Measurements from ENCODE around the gene HDDC3. TPM values are rescaled to one million over a fixed set of nuclear protein-coding genes. Genes with fewer than 3 reads are reported as not detected.
"Not testable (repeated sequence)": the region's sequence is repeated elsewhere in the genome, so short reads cannot be mapped to it uniquely, and the experiment has no call there.

Gene HDDC3
- polyA plus RNA-seq, 1 donor (not counting 4 experiments of a cell fraction or from before 2014, with no cell fraction given): 11.8 TPM

DNA sequence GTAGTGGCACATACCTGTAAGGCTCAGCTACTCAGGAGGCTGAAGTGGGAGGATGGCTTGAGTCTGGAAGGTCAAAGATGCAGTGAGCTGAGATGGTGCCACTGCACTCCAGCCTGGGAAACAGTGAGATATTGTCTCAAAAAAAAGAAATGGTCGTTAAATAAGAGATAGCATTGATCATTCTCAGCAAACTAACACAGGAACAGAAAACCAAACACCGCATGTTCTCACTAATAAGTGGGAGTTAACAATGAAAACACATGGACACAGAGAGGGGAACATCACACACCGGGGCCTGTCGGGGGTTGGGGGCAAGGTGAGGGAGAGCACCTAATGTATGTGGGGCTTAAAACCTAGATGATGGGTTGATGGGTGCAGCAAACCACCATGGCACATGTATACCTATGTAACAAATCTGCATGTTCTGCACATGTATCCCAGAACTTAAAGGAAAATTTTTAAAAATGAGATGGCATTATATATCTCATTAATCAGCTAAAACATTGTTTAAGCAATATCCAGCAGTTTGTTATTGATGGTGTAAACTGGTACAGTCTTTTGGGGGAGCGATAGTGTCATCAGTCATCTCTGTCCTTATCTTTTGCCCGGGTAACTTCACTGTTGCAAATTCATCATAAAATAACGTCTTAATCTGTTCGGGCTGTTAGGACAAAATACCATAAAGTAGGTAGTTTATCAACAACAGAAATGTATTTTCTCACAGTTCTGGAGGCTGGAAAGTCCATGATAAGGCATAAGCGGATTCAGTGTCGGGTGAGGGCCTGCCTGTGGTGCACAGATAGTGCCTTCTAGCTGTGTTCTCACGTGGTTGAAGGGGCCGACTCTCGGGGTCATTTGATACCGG lies 30.9 kb downstream of the HDDC3 start:
- H4K20me1 ChIP-seq (ENCODE audit: control insufficient read depth, extremely low read depth, insufficient read depth, low read length): no peaks in the 10 kb centered on the region
- H3K9me3 ChIP-seq (ENCODE audit: control insufficient read depth, low read depth, low read length): no peaks in the 10 kb centered on the region
- H3K4me1 ChIP-seq (ENCODE audit: control insufficient read depth, extremely low read depth, insufficient read depth, low read length): peaks cover 12% of the 10 kb centered on the region
- TF ChIP-seq EZH2 (IDR thresholded peaks at IDR 0.05; ENCODE audit: low read length): no peak
- TF ChIP-seq, protein P1, sequence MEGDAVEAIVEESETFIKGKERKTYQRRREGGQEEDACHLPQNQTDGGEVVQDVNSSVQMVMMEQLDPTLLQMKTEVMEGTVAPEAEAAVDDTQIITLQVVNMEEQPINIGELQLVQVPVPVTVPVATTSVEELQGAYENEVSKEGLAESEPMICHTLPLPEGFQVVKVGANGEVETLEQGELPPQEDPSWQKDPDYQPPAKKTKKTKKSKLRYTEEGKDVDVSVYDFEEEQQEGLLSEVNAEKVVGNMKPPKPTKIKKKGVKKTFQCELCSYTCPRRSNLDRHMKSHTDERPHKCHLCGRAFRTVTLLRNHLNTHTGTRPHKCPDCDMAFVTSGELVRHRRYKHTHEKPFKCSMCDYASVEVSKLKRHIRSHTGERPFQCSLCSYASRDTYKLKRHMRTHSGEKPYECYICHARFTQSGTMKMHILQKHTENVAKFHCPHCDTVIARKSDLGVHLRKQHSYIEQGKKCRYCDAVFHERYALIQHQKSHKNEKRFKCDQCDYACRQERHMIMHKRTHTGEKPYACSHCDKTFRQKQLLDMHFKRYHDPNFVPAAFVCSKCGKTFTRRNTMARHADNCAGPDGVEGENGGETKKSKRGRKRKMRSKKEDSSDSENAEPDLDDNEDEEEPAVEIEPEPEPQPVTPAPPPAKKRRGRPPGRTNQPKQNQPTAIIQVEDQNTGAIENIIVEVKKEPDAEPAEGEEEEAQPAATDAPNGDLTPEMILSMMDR (optimal IDR thresholded peaks at IDR 0.05 in 1 of 3, IDR thresholded peaks at IDR 0.05 in 1 of 3, conservative IDR thresholded peaks at IDR 0.05 in 1 of 3; ENCODE audit: extremely low read depth in 1 of 3, insufficient read depth in 2 of 3, low read length in 3 of 3): no peak
- no peak overlapping the region for H2AFZ ChIP-seq (ENCODE audit: control insufficient read depth, low read length)
- H3K27ac ChIP-seq (ENCODE audit: control insufficient read depth, insufficient read depth, low read length): no peak overlapping the region
- no peak for DNase-seq (ENCODE audit: low read depth, low spot score)
- no peak overlapping the region for H3K9ac ChIP-seq (ENCODE audit: control insufficient read depth, extremely low read depth, insufficient read depth, low read length)
- dilution Hi-C loops (cut with MboI; ENCODE audit: extremely low pct_ligation_motif_present, low sequenced_read_pairs): no loop called here
- peaks cover 0 to 3% of the 10 kb centered on the region in 2 experiments for H3K36me3 ChIP-seq (ENCODE audit: control insufficient read depth in 2 of 2, extremely low read depth in 1 of 2, insufficient read depth in 2 of 2, low read length in 2 of 2)
- no peaks in the 10 kb centered on the region for H3K27me3 ChIP-seq (ENCODE audit: control insufficient read depth, extremely low read depth, insufficient read depth, low read length)
- no peak for FAIRE-seq
- no peaks in the 10 kb centered on the region for H3K79me2 ChIP-seq (ENCODE audit: control insufficient read depth, insufficient read depth, low read length)
- peaks cover 2% of the 10 kb centered on the region for H3K9me1 ChIP-seq (ENCODE audit: control insufficient read depth, extremely low read depth, insufficient read depth, low read length)
- H3K4me2 ChIP-seq (ENCODE audit: control insufficient read depth, extremely low read depth, insufficient read depth, low read depth, low read length): peak overlapping the region; percentile 83
- H3K4me3 ChIP-seq (ENCODE audit: control insufficient read depth in 2 of 3, extremely low read depth in 1 of 3, insufficient read depth in 2 of 3, low read depth in 1 of 3, low read length in 3 of 3): peak overlapping the region in 2 of 3 experiments; percentile 68 to 78

DNA sequence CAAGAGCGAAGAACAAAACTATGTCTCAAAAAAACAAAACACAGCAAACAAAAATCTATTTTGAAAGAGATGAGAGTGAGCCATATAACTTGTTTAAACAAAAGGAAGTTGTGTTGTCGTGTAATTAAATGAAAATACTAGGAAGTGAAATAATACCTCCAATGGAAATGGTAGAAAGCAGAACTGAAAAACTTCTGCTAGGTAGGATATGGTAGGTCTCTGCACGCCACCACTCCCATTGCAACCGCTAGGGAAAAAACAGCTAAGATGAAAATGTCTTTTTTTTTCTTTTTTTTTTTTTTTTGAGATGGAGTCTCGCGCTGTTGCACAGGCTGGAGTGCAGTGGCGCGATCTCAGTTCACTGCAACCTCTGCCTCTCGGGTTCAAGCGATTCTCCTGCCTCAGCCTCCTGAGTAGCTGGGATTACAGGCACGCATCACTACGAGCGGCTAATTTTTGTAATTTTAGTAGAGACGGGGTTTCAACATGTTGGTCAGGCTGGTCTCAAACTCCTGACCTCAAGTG lies 35.2 kb downstream of the HDDC3 start:
- FAIRE-seq; H3K9me1 ChIP-seq (ENCODE audit: control insufficient read depth, extremely low read depth, insufficient read depth, low read length); H3K4me3 ChIP-seq (ENCODE audit: control insufficient read depth in 2 of 3, extremely low read depth in 1 of 3, insufficient read depth in 2 of 3, low read depth in 1 of 3, low read length in 3 of 3); H3K9me3 ChIP-seq (ENCODE audit: control insufficient read depth, low read depth, low read length); H3K4me1 ChIP-seq (ENCODE audit: control insufficient read depth, extremely low read depth, insufficient read depth, low read length); H3K27me3 ChIP-seq (ENCODE audit: control insufficient read depth, extremely low read depth, insufficient read depth, low read length); H3K4me2 ChIP-seq (ENCODE audit: control insufficient read depth, extremely low read depth, insufficient read depth, low read depth, low read length); DNase-seq (ENCODE audit: low read depth, low spot score); H2AFZ ChIP-seq (ENCODE audit: control insufficient read depth, low read length); H3K27ac ChIP-seq (ENCODE audit: control insufficient read depth, insufficient read depth, low read length); H3K9ac ChIP-seq (ENCODE audit: control insufficient read depth, extremely low read depth, insufficient read depth, low read length); H4K20me1 ChIP-seq (ENCODE audit: control insufficient read depth, extremely low read depth, insufficient read depth, low read length); dilution Hi-C loops (cut with MboI; ENCODE audit: extremely low pct_ligation_motif_present, low sequenced_read_pairs); H3K79me2 ChIP-seq (ENCODE audit: control insufficient read depth, insufficient read depth, low read length); H3K36me3 ChIP-seq (ENCODE audit: control insufficient read depth in 2 of 2, extremely low read depth in 1 of 2, insufficient read depth in 2 of 2, low read length in 2 of 2): not testable (repeated sequence)
